GM12878 (cell line): ENCODE data around the gene SNRPF. TPM values are rescaled to one million over a fixed set of nuclear protein-coding genes. Genes with fewer than 3 reads are reported as not detected.

Experiments used
- ATAC-seq: fragments of 200-7000 bp; cut with Tn5 transposase; 3 replicates; pipeline ENCODE4 v1.9.1; 2020; ENCODE audit warnings: mild to moderate bottlenecking, moderate library complexity
- BruUV-seq: library from RNA; stranded (reverse); fragments of 400-500 nt; replicated peaks from 2 replicates; lab custom pipeline; 2021; lab: Mats Ljungman, UMichigan
- CTCF ChIA-PET: fragments of 300-600 bp; sonication (Branson Sonifier 250); formaldehyde crosslinking; extraction: SDS; loops from one replicate; lab custom pipeline; 2021; ENCODE audit warnings: inconsistent platforms; lab: Yijun Ruan, JAX
- POLR2A ChIA-PET: fragments of 350-600 bp; formaldehyde crosslinking; extraction: SDS; loops from one replicate; lab custom pipeline; 2021; ENCODE audit warnings: inconsistent platforms; lab: Charles Lee
- RAD21 ChIA-PET: fragments of 300-600 bp; sonication (Branson Sonifier 250); formaldehyde crosslinking; loops from one replicate; lab custom pipeline; 2023; ENCODE audit warnings: antibody characterized with exemption; ENCODE audit not compliant: unreplicated experiment; lab: Charles Lee
- SMC1A ChIA-PET: fragments of 300-600 bp; sonication (Branson Sonifier 250); formaldehyde crosslinking; loops from one replicate; lab custom pipeline; 2023; ENCODE audit not compliant: unreplicated experiment, uncharacterized antibody; lab: Charles Lee
- DNase-seq: peaks from one replicate; pipeline ENCODE4 v3.0.0-alpha.2; 2011; ENCODE audit warnings: low read depth, low spot score
- FAIRE-seq: peaks from 3 replicates; lab custom pipeline; 2011; peaks lifted over from hg19 to GRCh38; lab: Jason Lieb, UNC
- H2AFZ ChIP-seq: 2 replicates; pipeline ENCODE4 v1.6.0; 2011; ENCODE audit warnings: low read depth, low read length, control low read depth; ENCODE audit not compliant: control insufficient read depth
- H3K27ac ChIP-seq: 2 replicates; pipeline ENCODE4 v1.5.1; 2011; ENCODE audit warnings: control low read depth; ENCODE audit not compliant: control insufficient read depth, insufficient read depth
- H3K27me3 ChIP-seq, 2 experiments: replicated peaks in 1 of 2; 2 replicates each; pipeline versions ENCODE4 v1.6.0 to v1.6.1; 2011; ENCODE audit warnings: low read length in 1 of 2; ENCODE audit not compliant: control insufficient read depth in 2 of 2, insufficient read depth in 2 of 2
- H3K36me3 ChIP-seq, 2 experiments: 2 replicates each; pipeline ENCODE4 v1.5.1; 2011; ENCODE audit warnings: low read length in 1 of 2; ENCODE audit not compliant: control insufficient read depth in 2 of 2, insufficient read depth in 2 of 2
- H3K4me1 ChIP-seq: 2 replicates; pipeline ENCODE4 v1.6.1; 2011; ENCODE audit warnings: mild to moderate bottlenecking, low read length, moderate library complexity, mixed read lengths; ENCODE audit not compliant: control insufficient read depth, insufficient read depth
- H3K4me2 ChIP-seq: 2 replicates; pipeline ENCODE4 v1.6.0; 2011; ENCODE audit warnings: control low read depth; ENCODE audit not compliant: control insufficient read depth, insufficient read depth
- H3K4me3 ChIP-seq: fragments of 200-600 bp; sonication (generic); 2 replicates; pipeline ENCODE4 v1.5.1; 2016
- H3K79me2 ChIP-seq: 2 replicates; pipeline ENCODE4 v1.6.0; 2011; ENCODE audit warnings: low read length; ENCODE audit not compliant: control insufficient read depth, insufficient read depth
- H3K9ac ChIP-seq: 2 replicates; pipeline ENCODE4 v1.8.0; 2011; ENCODE audit warnings: low read length, control low read depth, mixed read lengths; ENCODE audit not compliant: control insufficient read depth, insufficient read depth
- H3K9me3 ChIP-seq: replicated peaks from 3 replicates; pipeline ENCODE4 v1.5.1; 2011; ENCODE audit warnings: mild to moderate bottlenecking, low read length; ENCODE audit not compliant: control insufficient read depth, insufficient read depth
- H4K20me1 ChIP-seq: 2 replicates; pipeline ENCODE4 v1.6.0; 2011; ENCODE audit not compliant: control insufficient read depth, insufficient read depth
- ATF7 ChIP-seq: fragments of 450-650 bp; IDR thresholded peaks from 2 replicates; pipeline ENCODE4 v1.6.1; 2016; ENCODE audit warnings: low read depth, mild to moderate bottlenecking
- CEBPB ChIP-seq, 2 experiments: fragments of 150-350 bp in 1 of 2; IDR thresholded peaks; 2 replicates each; pipeline ENCODE4 v1.6.1; 2012 to 2014; ENCODE audit warnings: low read depth in 2 of 2, low read length in 2 of 2, borderline replicate concordance in 1 of 2, inconsistent platforms in 1 of 2
- ESRRA ChIP-seq: IDR thresholded peaks from 2 replicates; pipeline ENCODE4 v1.6.1; 2012; ENCODE audit warnings: mild to moderate bottlenecking, low read length, improper control_type of control experiment
- ETV6 ChIP-seq, 2 experiments: fragments of 450-650 bp in 1 of 2; IDR thresholded peaks in 1 of 2; conservative IDR thresholded peaks in 1 of 2; 2 replicates each; pipeline ENCODE4 v1.6.1; 2014; ENCODE audit warnings: antibody characterized with exemption in 1 of 2, borderline replicate concordance in 1 of 2, low read depth in 1 of 2, mild to moderate bottlenecking in 1 of 2, moderate library complexity in 1 of 2
- EZH2 ChIP-seq: IDR thresholded peaks from 2 replicates; pipeline ENCODE4 v1.6.1; 2012; ENCODE audit warnings: low read depth, mild to moderate bottlenecking, control low read depth, inconsistent platforms, low read length, borderline replicate concordance; ENCODE audit not compliant: control insufficient read depth
- MTA3 ChIP-seq: IDR thresholded peaks from 2 replicates; pipeline ENCODE4 v1.6.1; 2012; ENCODE audit warnings: low read length, inconsistent platforms, borderline replicate concordance
- NBN ChIP-seq: fragments of 450-650 bp; IDR thresholded peaks from 2 replicates; pipeline ENCODE4 v1.6.1; 2016
- SREBF1 ChIP-seq: IDR thresholded peaks from 2 replicates; pipeline ENCODE4 v1.6.1; 2012; ENCODE audit warnings: mild to moderate bottlenecking, low read length
- WGBS: methylation state at CpG from one replicate; pipeline ENCODE4 v1.1.6; 2016; ENCODE audit warnings: low lambda C conversion rate; ENCODE audit not compliant: insufficient replicate concordance, insufficient coverage; ENCODE audit errors: missing lambda C conversion rate; 5-methylcytosine and 5-hydroxymethylcytosine counted together
- in situ Hi-C: fragments of 300-500 bp; cut with MboI; formaldehyde crosslinking; loops from 9 replicates; pipeline ENCODE4 v1.14.3; 2018; ENCODE audit warnings: mixed read lengths
- intact Hi-C: fragments of 100-400 bp; cut with micrococcal nuclease; formaldehyde crosslinking; loops from one replicate; pipeline ENCODE4 v1.14.2; 2022; ENCODE audit not compliant: unreplicated experiment
- polyA plus RNA-seq, 11 experiments: library from polyadenylated mRNA; depleted of rRNA in 4 of 11; unstranded in 6 of 11; stranded (reverse) in 5 of 11; fragments of >200 nt; fragmentation: Nextera tagmentation in 4 of 11; fragmentation: Illumina TruSeq in 1 of 11; extraction: Ambion mirVana in 4 of 11; extraction: Trizol in 1 of 11; gene quantifications; 1 replicate in 1 of 11; 2 replicates in 10 of 11; pipeline versions ENCODE4 v1.2.1 to v1.2.3, GENCODE V29; 2011 to 2016; ENCODE audit warnings: inconsistent platforms in 2 of 11, missing spikeins in 2 of 11, low read depth in 1 of 11
- total RNA-seq, 4 experiments: library from RNA; depleted of rRNA in 3 of 4; stranded (reverse); fragments of >200 nt in 3 of 4; fragmentation: Illumina TruSeq in 1 of 4; extraction: Trizol in 1 of 4; gene quantifications; 2 replicates each; pipeline versions ENCODE4 v1.2.1 to v1.2.3, GENCODE V29; 2013 to 2021

SNRPF gene
- total and polyA plus RNA-seq, 10 of the 15 experiments (the other 5 are each of a cell fraction or from before 2014, with no cell fraction given) = 36.5 to 204 (median 77.9) TPM

GRCh38 chr12:95851606-95852005 lies 7.1 kb upstream of the SNRPF start:
- TF ChIP-seq CEBPB (IDR thresholded peaks at IDR 0.05; ENCODE audit: borderline replicate concordance in 1 of 2, low read depth in 2 of 2, low read length in 2 of 2) (no peak), SREBF1 (no peak), EZH2 (no peak), ETV6 (conservative IDR thresholded peaks at IDR 0.05 in 1 of 2, IDR thresholded peaks at IDR 0.05 in 1 of 2; ENCODE audit: borderline replicate concordance in 1 of 2, low read depth in 1 of 2) (no peak), ATF7 (no peak)
- no peak for DNase-seq

GRCh38 chr12:95852133-95852532 lies 6.6 kb upstream of the SNRPF start:
- no peak overlapping the region for H2AFZ ChIP-seq
- FAIRE-seq = no peak
- H3K27ac ChIP-seq = no peak overlapping the region
- POLR2A ChIA-PET = no interaction called here
- no peaks in the 10 kb centered on the region for H3K4me1 ChIP-seq
- CTCF ChIA-PET = no interaction called here
- BruUV-seq = no TSS peak
- intact Hi-C loops (no loop called here), in situ Hi-C loops (no loop called here)
- no peak overlapping the region for H3K9ac ChIP-seq
- H4K20me1 ChIP-seq = no peaks in the 10 kb centered on the region
- RAD21 ChIA-PET = no interaction called here
- 55% methylated on average over 4 of the region's 4 CpGs for WGBS
- TF ChIP-seq ESRRA (no peak), MTA3 (no peak), NBN (no peak)
- TF ChIP-seq, all 136 proteins: peak for 0
- no peaks in the 10 kb centered on the region for H3K79me2 ChIP-seq
- no peak overlapping the region for H3K4me2 ChIP-seq
- ATAC-seq (no peak), DNase-seq (no peak)
- H3K27me3 ChIP-seq = peaks cover 0 to 3% of the 10 kb centered on the region in 2 experiments; a peak in 2 of 4 replicates
- H3K36me3 ChIP-seq = no peaks in the 10 kb centered on the region
- no peaks in the 10 kb centered on the region for H3K9me3 ChIP-seq
- SMC1A ChIA-PET = no interaction called here
- no peak overlapping the region for H3K4me3 ChIP-seq

More at GRCh38 chr12:95851606-95852005, 7.1 kb upstream of the SNRPF start:
- BruUV-seq = no TSS peak
- SMC1A ChIA-PET = no interaction called here
- Histone ChIP-seq H3K4me1 (no peaks in the 10 kb centered on the region), H3K9me3 (no peaks in the 10 kb centered on the region), H2AFZ (no peak overlapping the region), H3K79me2 (no peaks in the 10 kb centered on the region), H3K27me3 (peaks cover 0 to 3% of the 10 kb centered on the region in 2 experiments; a peak in 2 of 4 replicates), H4K20me1 (no peaks in the 10 kb centered on the region), H3K9ac (no peak overlapping the region), H3K4me3 (no peak overlapping the region), H3K36me3 (no peaks in the 10 kb centered on the region), H3K27ac (no peak overlapping the region), H3K4me2 (no peak overlapping the region)
- ATAC-seq = no peak
- POLR2A ChIA-PET = no interaction called here
- FAIRE-seq = no peak
- intact Hi-C loops = no loop called here
- RAD21 ChIA-PET = no interaction called here
- CTCF ChIA-PET = no interaction called here
- WGBS = 10% methylated on average over 3 of the region's 3 CpGs
- in situ Hi-C loops = no loop called here
